NB4 (cell line): ENCODE measurements around the gene SARS1.

Experiments
- DNase-seq: peaks from one replicate; pipeline ENCODE4 v3.0.0; 2010; ENCODE audit warnings: low read depth
- H3K4me3 ChIP-seq: one replicate; pipeline ENCODE4 v1.5.1; 2011; ENCODE audit warnings: mild to moderate bottlenecking, low read depth, low read length, moderate library complexity
- CTCF ChIP-seq: IDR thresholded peaks from one replicate; pipeline ENCODE4 v1.5.1; 2012; ENCODE audit warnings: low read depth, low read length
- MAX ChIP-seq: IDR thresholded peaks from 2 replicates; pipeline ENCODE4 v1.6.1; 2011; ENCODE audit warnings: low read depth, low read length
- MYC ChIP-seq: IDR thresholded peaks from 2 replicates; pipeline ENCODE4 v1.6.1; 2011; ENCODE audit warnings: low read depth, low read length
- POLR2A ChIP-seq: IDR thresholded peaks from 2 replicates; pipeline ENCODE4 v1.6.1; 2011; ENCODE audit warnings: mild to moderate bottlenecking; ENCODE audit not compliant: insufficient read length; ENCODE audit errors: extremely low read depth

SARS1 gene

GRCh38 chr1:109185990-109186732 is 27.6 kb upstream of the SARS1 start:
- DNase-seq, result no peak
- TF ChIP-seq MYC (no peak), MAX (no peak), CTCF (no peak), POLR2A (no peak)
- H3K4me3 ChIP-seq, result no peak overlapping the region

GRCh38 chr1:109186733-109187086 is 27.0 kb upstream of the SARS1 start:
- H3K4me3 ChIP-seq, result no peak overlapping the region
- TF ChIP-seq MAX (no peak), MYC (no peak), CTCF (no peak), POLR2A (no peak)
- no peak for DNase-seq

GRCh38 chr1:109187127-109187526 is 26.6 kb upstream of the SARS1 start:
- no peak for DNase-seq
- no peak for TF ChIP-seq POLR2A
- no peak for TF ChIP-seq CTCF
- TF ChIP-seq MAX, result no peak

GRCh38 chr1:109188200-109188599 is 25.5 kb upstream of the SARS1 start:
- TF ChIP-seq MAX (no peak), MYC (no peak), CTCF (no peak), POLR2A (no peak)

More at GRCh38 chr1:109187127-109187526, 26.6 kb upstream of the SARS1 start:
- H3K4me3 ChIP-seq, result no peak overlapping the region

GRCh38 chr1:109188781-109189180 is 24.9 kb upstream of the SARS1 start:
- TF ChIP-seq MAX (no peak), POLR2A (no peak), CTCF (no peak), MYC (no peak)
- H3K4me3 ChIP-seq, result no peak overlapping the region
- DNase-seq, result no peak

More at GRCh38 chr1:109188200-109188599, 25.5 kb upstream of the SARS1 start:
- H3K4me3 ChIP-seq, result no peak overlapping the region
- no peak for DNase-seq
